Neural cell (in vitro differentiated cells): ENCODE measurements around the gene FGD3.

Experiments
- CTCF ChIP-seq: fragments of 450-650 bp; IDR thresholded peaks from 2 replicates; pipeline ENCODE4 v1.5.1; 2014; ENCODE audit warnings: antibody characterized with exemption, mild to moderate bottlenecking, moderate library complexity; ENCODE audit not compliant: poor library complexity, severe bottlenecking
- EP300 ChIP-seq: fragments of 450-650 bp; conservative IDR thresholded peaks from 2 replicates; pipeline ENCODE4 v1.6.1; 2014; ENCODE audit warnings: antibody characterized with exemption, mild to moderate bottlenecking, moderate library complexity; ENCODE audit not compliant: poor library complexity, severe bottlenecking
- EZH2 ChIP-seq: fragments of 200-600, 300-800 bp; shearing (Covaris generic), sonication (generic); IDR thresholded peaks from 2 replicates; pipeline ENCODE4 v1.6.1; 2014; ENCODE audit warnings: antibody characterized with exemption, low read length, borderline replicate concordance, mild to moderate bottlenecking; ENCODE audit not compliant: insufficient read depth, poor library complexity, severe bottlenecking
- MXI1 ChIP-seq: fragments of 450-650 bp; conservative IDR thresholded peaks from 2 replicates; pipeline ENCODE4 v1.6.1; 2014; ENCODE audit warnings: antibody characterized with exemption, mild to moderate bottlenecking; ENCODE audit not compliant: poor library complexity, severe bottlenecking
- POLR2AphosphoS5 ChIP-seq: IDR thresholded peaks from 2 replicates; pipeline ENCODE4 v1.6.1; 2012
- RAD21 ChIP-seq: fragments of 450-650 bp; conservative IDR thresholded peaks from 2 replicates; pipeline ENCODE4 v1.6.1; 2014; ENCODE audit warnings: antibody characterized with exemption, mild to moderate bottlenecking, moderate library complexity
- REST ChIP-seq: IDR thresholded peaks from 2 replicates; pipeline ENCODE4 v1.6.1; 2012; ENCODE audit warnings: borderline replicate concordance
- SMC3 ChIP-seq: fragments of 450-650 bp; conservative IDR thresholded peaks from 2 replicates; pipeline ENCODE4 v1.6.1; 2014; ENCODE audit warnings: antibody characterized with exemption, mild to moderate bottlenecking, moderate library complexity; ENCODE audit not compliant: poor library complexity
- TAF1 ChIP-seq: IDR thresholded peaks from 2 replicates; pipeline ENCODE4 v1.6.1; 2012; ENCODE audit warnings: low read depth

GRCh38 chr9:93001031-93001430, 53.7 kb downstream of the FGD3 start:
- no peak for TF ChIP-seq POLR2AphosphoS5
- TF ChIP-seq SMC3: no peak
- TF ChIP-seq TAF1: no peak
- no peak for TF ChIP-seq CTCF
- TF ChIP-seq MXI1: no peak
- TF ChIP-seq EZH2: no peak
- TF ChIP-seq RAD21: no peak
- no peak for TF ChIP-seq EP300
- no peak for TF ChIP-seq REST
